Smooth muscle cell (in vitro differentiated cells): ENCODE measurements around the gene PTPN6. TPM values are rescaled to one million over a fixed set of nuclear protein-coding genes. Genes with fewer than 3 reads are reported as not detected.

Experiments used
- DNase-seq: peaks from one replicate; lab custom pipeline; 2025; ENCODE audit not compliant: unreplicated experiment; lab: John Stamatoyannopoulos, UW
- H2AFZ ChIP-seq: fragments of 200-600 bp; sonication (generic); 2 replicates; pipeline ENCODE4 v1.6.0; 2016; ENCODE audit warnings: antibody characterized with exemption, low read depth, mild to moderate bottlenecking
- H3F3A ChIP-seq: fragments of 200-600 bp; sonication (generic); 2 replicates; pipeline ENCODE4 v1.6.0; 2017; ENCODE audit warnings: antibody characterized with exemption, low read depth
- H3K27ac ChIP-seq: fragments of 200-600 bp; sonication (generic); 2 replicates; pipeline ENCODE4 v1.5.1; 2016; ENCODE audit warnings: low read depth, mild to moderate bottlenecking
- H3K27me3 ChIP-seq: fragments of 200-600 bp; sonication (generic); 2 replicates; pipeline ENCODE4 v1.6.1; 2016; ENCODE audit warnings: low read depth, mild to moderate bottlenecking
- H3K36me3 ChIP-seq: fragments of 200-600 bp; sonication (generic); 2 replicates; pipeline ENCODE4 v1.5.1; 2016; ENCODE audit warnings: low read depth
- H3K4me1 ChIP-seq: fragments of 200-600 bp; sonication (generic); 2 replicates; pipeline ENCODE4 v1.5.1; 2016; ENCODE audit warnings: low read depth
- H3K4me2 ChIP-seq: fragments of 200-600 bp; sonication (generic); 2 replicates; pipeline ENCODE4 v1.6.0; 2016; ENCODE audit warnings: mild to moderate bottlenecking
- H3K4me3 ChIP-seq: fragments of 200-600 bp; sonication (generic); 2 replicates; pipeline ENCODE4 v1.5.1; 2016; ENCODE audit warnings: mild to moderate bottlenecking
- H3K79me2 ChIP-seq: fragments of 200-600 bp; sonication (generic); 2 replicates; pipeline ENCODE4 v1.6.0; 2016; ENCODE audit warnings: low read depth, mild to moderate bottlenecking
- H3K9ac ChIP-seq: fragments of 200-600 bp; sonication (generic); 2 replicates; pipeline ENCODE4 v1.6.0; 2016; ENCODE audit warnings: low read depth
- H3K9me3 ChIP-seq: fragments of 200-600 bp; sonication (generic); replicated peaks from 2 replicates; pipeline ENCODE4 v1.5.1; 2016; ENCODE audit warnings: low read depth
- H4K20me1 ChIP-seq: fragments of 200-600 bp; sonication (generic); 2 replicates; pipeline ENCODE4 v1.6.0; 2016; ENCODE audit warnings: low read depth
- CTCF ChIP-seq: fragments of 200-600 bp; sonication (generic); IDR thresholded peaks from 2 replicates; pipeline ENCODE4 v1.5.1; 2017; ENCODE audit warnings: borderline replicate concordance, mild to moderate bottlenecking, antibody characterized with exemption; ENCODE audit not compliant: insufficient read depth, poor library complexity, severe bottlenecking
- whole genome bisulfite sequencing: methylation state at CpG from one replicate; pipeline ENCODE4 v1.1.7; 2016; ENCODE audit warnings: low lambda C conversion rate; 5-methylcytosine and 5-hydroxymethylcytosine counted together
- polyA plus RNA-seq: library from polyadenylated mRNA; unstranded; fragments of >200 nt; fragmentation: Nextera tagmentation; extraction: Ambion mirVana; gene quantifications from 2 replicates; pipeline ENCODE4 v1.2.1, GENCODE V29; 2016
- total RNA-seq: library from RNA; depleted of rRNA; stranded (reverse); fragments of >200 nt; gene quantifications from 2 replicates; pipeline ENCODE4 v1.2.3, GENCODE V29; 2014

Gene PTPN6
- total and polyA plus RNA-seq, 2 experiments from 2014 or later: 2.8 to 4.3 TPM

GRCh38 chr12:6965026-6965661 is 14.0 kb downstream of the PTPN6 start:
- H3K36me3 ChIP-seq: no peaks in the 10 kb centered on the region
- H3K4me3 ChIP-seq: peak overlapping the region; percentile 56
- peaks cover 30% of the 10 kb centered on the region for H3K4me1 ChIP-seq
- H3K4me2 ChIP-seq: peak overlapping the region; percentile 75
- H3K27me3 ChIP-seq: no peaks in the 10 kb centered on the region
- peaks cover 16% of the 10 kb centered on the region for H3K79me2 ChIP-seq
- H2AFZ ChIP-seq: no peak overlapping the region
- H4K20me1 ChIP-seq: peaks cover 5% of the 10 kb centered on the region
- H3K9ac ChIP-seq: no peak overlapping the region
- peak overlapping the region; percentile 96 for H3K27ac ChIP-seq
- peaks cover 44% of the 10 kb centered on the region for H3F3A ChIP-seq
- TF ChIP-seq CTCF: peak; percentile 88
- peak; percentile 39 for DNase-seq
- WGBS: 28% methylated on average over 12 of the region's 12 CpGs
- H3K9me3 ChIP-seq: no peaks in the 10 kb centered on the region

GRCh38 chr12:6965714-6966113 is 14.6 kb downstream of the PTPN6 start:
- Histone ChIP-seq H3K4me2 (no peak overlapping the region), H4K20me1 (peaks cover 5% of the 10 kb centered on the region), H3F3A (peaks cover 44% of the 10 kb centered on the region), H3K4me3 (no peak overlapping the region), H3K27ac (peak overlapping the region; percentile 96), H3K9ac (no peak overlapping the region), H2AFZ (no peak overlapping the region), H3K4me1 (peaks cover 30% of the 10 kb centered on the region), H3K36me3 (no peaks in the 10 kb centered on the region), H3K27me3 (no peaks in the 10 kb centered on the region), H3K79me2 (peaks cover 19% of the 10 kb centered on the region), H3K9me3 (no peaks in the 10 kb centered on the region)
- DNase-seq: no peak
- WGBS: 82% methylated on average over 4 of the region's 4 CpGs
- no peak for TF ChIP-seq CTCF

- Histone ChIP-seq H3K4me3 (no peak overlapping the region), H4K20me1 (peaks cover 5% of the 10 kb centered on the region), H3K9ac (no peak overlapping the region), H3K79me2 (peaks cover 25% of the 10 kb centered on the region), H3F3A (peaks cover 38% of the 10 kb centered on the region), H2AFZ (no peak overlapping the region), H3K27ac (no peak overlapping the region), H3K4me2 (no peak overlapping the region), H3K36me3 (no peaks in the 10 kb centered on the region), H3K4me1 (peaks cover 25% of the 10 kb centered on the region), H3K27me3 (no peaks in the 10 kb centered on the region), H3K9me3 (no peaks in the 10 kb centered on the region)
- no peak for DNase-seq
- WGBS: 90% methylated on average over 7 of the region's 7 CpGs
- TF ChIP-seq CTCF: no peak
Measured at GRCh38 chr12:6966351-6966750, 15.2 kb downstream of the PTPN6 start.

- no peak for DNase-seq
- peaks cover 5% of the 10 kb centered on the region for H4K20me1 ChIP-seq
- TF ChIP-seq CTCF: no peak
- H3K27ac ChIP-seq: no peak overlapping the region
- peaks cover 13% of the 10 kb centered on the region for H3K4me1 ChIP-seq
- 94% methylated on average over 10 of the region's 10 CpGs for WGBS
- no peaks in the 10 kb centered on the region for H3K9me3 ChIP-seq
- H3K4me3 ChIP-seq: no peak overlapping the region
- H3K4me2 ChIP-seq: no peak overlapping the region
- no peak overlapping the region for H2AFZ ChIP-seq
- peaks cover 36% of the 10 kb centered on the region for H3K79me2 ChIP-seq
- peaks cover 42% of the 10 kb centered on the region for H3F3A ChIP-seq
- no peak overlapping the region for H3K9ac ChIP-seq
- no peaks in the 10 kb centered on the region for H3K36me3 ChIP-seq
- no peaks in the 10 kb centered on the region for H3K27me3 ChIP-seq
Measured at GRCh38 chr12:6967651-6968100, 16.5 kb downstream of the PTPN6 start.
